Esophagus mucosa (tissue), 1 donor: ENCODE data around the gene HOXD12. TPM values are rescaled to one million over a fixed set of nuclear protein-coding genes. Genes with fewer than 3 reads are reported as not detected.

Source experiments
- ATAC-seq: fragments of 200-7000 bp; cut with Tn5 transposase; one replicate; pipeline ENCODE4 v1.9.1; 2020
- total RNA-seq: library from RNA; stranded (reverse); gene quantifications from one replicate; pipeline ENCODE4 v1.2.4, GENCODE V29; 2023
- donor health status: DM: yes; HTN: yes; CAD: no.

HOXD12 gene
- not detected for total RNA-seq

GRCh38 chr2:176099728-176100546, at the start of gene HOXD12:
Gene HOXD12 (plus strand): TSS chr2:176099795. CDS start chr2:176099802, 7 bp downstream.
- no peak for ATAC-seq

GRCh38 chr2:176056406-176056805, 43.2 kb upstream of the HOXD12 start:
- no peak for ATAC-seq

- ATAC-seq, result no peak
Measured at GRCh38 chr2:176063958-176064357, 35.6 kb upstream of the HOXD12 start.

- no peak for ATAC-seq
Measured at GRCh38 chr2:176066645-176067588, 32.7 kb upstream of the HOXD12 start.

- ATAC-seq, result no peak
Measured at GRCh38 chr2:176067589-176068418, 31.8 kb upstream of the HOXD12 start.

- no peak for ATAC-seq
Measured at GRCh38 chr2:176068419-176068832, 31.2 kb upstream of the HOXD12 start.

- no peak for ATAC-seq
Measured at GRCh38 chr2:176071330-176072291, 28.0 kb upstream of the HOXD12 start.

GRCh38 chr2:176072292-176072669, 27.3 kb upstream of the HOXD12 start:
- ATAC-seq, result no peak

- ATAC-seq, result no peak
Measured at GRCh38 chr2:176072951-176073904, 26.4 kb upstream of the HOXD12 start.

- ATAC-seq, result no peak
Measured at GRCh38 chr2:176074919-176075425, 24.6 kb upstream of the HOXD12 start.

- ATAC-seq, result no peak
Measured at GRCh38 chr2:176075481-176075880, 24.1 kb upstream of the HOXD12 start.

GRCh38 chr2:176076063-176076462, 23.5 kb upstream of the HOXD12 start:
- ATAC-seq, result no peak

- ATAC-seq, result no peak
Measured at GRCh38 chr2:176076796-176077195, 22.8 kb upstream of the HOXD12 start.

GRCh38 chr2:176078541-176079284, 20.9 kb upstream of the HOXD12 start:
- no peak for ATAC-seq

GRCh38 chr2:176079285-176079830, 20.2 kb upstream of the HOXD12 start:
- no peak for ATAC-seq

GRCh38 chr2:176079831-176080539, 19.6 kb upstream of the HOXD12 start:
- ATAC-seq, result no peak

GRCh38 chr2:176080540-176081375, 18.8 kb upstream of the HOXD12 start:
- ATAC-seq, result no peak
